HEK293 (cell line): ENCODE data around the gene SH3TC1.

Experiments
- BCL11A ChIP-seq: fragments of 450-650 bp; formaldehyde crosslinking; IDR thresholded peaks from 2 replicates; pipeline ENCODE4 v1.5.1; 2016; ENCODE audit warnings: low read depth, missing biosample characterization, missing genetic modification characterization
- GLIS1 ChIP-seq: fragments of 450-650 bp; formaldehyde crosslinking; IDR thresholded peaks from 2 replicates; pipeline ENCODE4 v1.5.1; 2016; ENCODE audit warnings: missing biosample characterization, missing genetic modification characterization
- IKZF3 ChIP-seq: fragments of 450-650 bp; IDR thresholded peaks from 2 replicates; pipeline ENCODE4 v1.5.0; 2018; ENCODE audit warnings: missing biosample characterization, mild to moderate bottlenecking, missing genetic modification characterization, moderate library complexity
- SP2 ChIP-seq: fragments of 450-650 bp; formaldehyde crosslinking; IDR thresholded peaks from 2 replicates; pipeline ENCODE4 v1.5.1; 2016; ENCODE audit warnings: missing biosample characterization, missing genetic modification characterization
- ZBTB48 ChIP-seq: fragments of 450-650 bp; formaldehyde crosslinking; IDR thresholded peaks from 2 replicates; pipeline ENCODE4 v1.5.1; 2016; ENCODE audit warnings: missing biosample characterization, missing genetic modification characterization
- ZEB2 ChIP-seq: fragments of 450-650 bp; formaldehyde crosslinking; IDR thresholded peaks from 2 replicates; pipeline ENCODE4 v1.5.1; 2016; ENCODE audit warnings: missing biosample characterization, missing genetic modification characterization
- ZFP69B ChIP-seq: fragments of 450-650 bp; formaldehyde crosslinking; IDR thresholded peaks from 2 replicates; pipeline ENCODE4 v1.5.1; 2016; ENCODE audit warnings: missing biosample characterization, missing genetic modification characterization
- ZNF112 ChIP-seq: fragments of 450-650 bp; formaldehyde crosslinking; IDR thresholded peaks from 2 replicates; pipeline ENCODE4 v1.5.0; 2017; ENCODE audit warnings: missing biosample characterization, missing genetic modification characterization
- ZNF121 ChIP-seq: fragments of 450-650 bp; formaldehyde crosslinking; IDR thresholded peaks from 2 replicates; pipeline ENCODE4 v1.5.1; 2016; ENCODE audit warnings: missing biosample characterization, missing genetic modification characterization
- ZNF16 ChIP-seq: fragments of 450-650 bp; formaldehyde crosslinking; IDR thresholded peaks from 2 replicates; pipeline ENCODE4 v1.5.1; 2016; ENCODE audit warnings: low read depth, missing biosample characterization, missing genetic modification characterization
- ZNF169 ChIP-seq: fragments of 450-650 bp; formaldehyde crosslinking; IDR thresholded peaks from 2 replicates; pipeline ENCODE4 v1.5.1; 2016; ENCODE audit warnings: missing biosample characterization, missing genetic modification characterization
- ZNF202 ChIP-seq: fragments of 450-650 bp; formaldehyde crosslinking; IDR thresholded peaks from 2 replicates; pipeline ENCODE4 v1.5.1; 2016; ENCODE audit warnings: missing biosample characterization, missing genetic modification characterization, borderline replicate concordance
- ZNF211 ChIP-seq: fragments of 450-650 bp; formaldehyde crosslinking; IDR thresholded peaks from 2 replicates; pipeline ENCODE4 v1.5.1; 2016; ENCODE audit warnings: low read depth, missing biosample characterization, missing genetic modification characterization
- ZNF23 ChIP-seq: fragments of 450-650 bp; formaldehyde crosslinking; IDR thresholded peaks from 2 replicates; pipeline ENCODE4 v1.5.1; 2016; ENCODE audit warnings: missing biosample characterization, missing genetic modification characterization, borderline replicate concordance
- ZNF24 ChIP-seq: fragments of 450-650 bp; formaldehyde crosslinking; IDR thresholded peaks from 2 replicates; pipeline ENCODE4 v1.5.1; 2016; ENCODE audit warnings: missing biosample characterization, missing genetic modification characterization
- ZNF274 ChIP-seq, 2 experiments: fragments of 200-500 bp in 1 of 2; fragments of 450-650 bp in 1 of 2; sonication (Bioruptor generic) in 1 of 2; formaldehyde crosslinking in 1 of 2; IDR thresholded peaks; 2 replicates each; pipeline versions ENCODE4 v1.5.1 to v1.6.1; 2014 to 2016; ENCODE audit warnings: borderline replicate concordance in 1 of 2, inconsistent platforms in 1 of 2, low read length in 1 of 2, missing biosample characterization in 1 of 2, missing genetic modification characterization in 1 of 2
- ZNF354C ChIP-seq: fragments of 450-650 bp; formaldehyde crosslinking; IDR thresholded peaks from 2 replicates; pipeline ENCODE4 v1.5.1; 2016; ENCODE audit warnings: missing biosample characterization, missing genetic modification characterization, low read depth, borderline replicate concordance
- ZNF37A ChIP-seq: fragments of 450-650 bp; IDR thresholded peaks from 2 replicates; pipeline ENCODE4 v1.5.1; 2018; ENCODE audit warnings: missing biosample characterization, missing genetic modification characterization
- ZNF416 ChIP-seq: fragments of 450-650 bp; formaldehyde crosslinking; IDR thresholded peaks from 2 replicates; pipeline ENCODE4 v1.5.1; 2016; ENCODE audit warnings: missing biosample characterization, missing genetic modification characterization
- ZNF473 ChIP-seq: fragments of 450-650 bp; formaldehyde crosslinking; IDR thresholded peaks from 2 replicates; pipeline ENCODE4 v1.5.1; 2017; ENCODE audit warnings: missing biosample characterization, missing genetic modification characterization
- ZNF571 ChIP-seq: fragments of 450-650 bp; formaldehyde crosslinking; IDR thresholded peaks from 2 replicates; pipeline ENCODE4 v1.5.0; 2017; ENCODE audit warnings: missing biosample characterization, missing genetic modification characterization
- ZNF600 ChIP-seq: fragments of 450-650 bp; formaldehyde crosslinking; IDR thresholded peaks from 2 replicates; pipeline ENCODE4 v1.5.1; 2016; ENCODE audit warnings: missing biosample characterization, missing genetic modification characterization
- ZNF624 ChIP-seq: fragments of 450-650 bp; formaldehyde crosslinking; IDR thresholded peaks from 2 replicates; pipeline ENCODE4 v1.5.1; 2017; ENCODE audit warnings: missing biosample characterization, missing genetic modification characterization
- ZNF701 ChIP-seq: fragments of 450-650 bp; formaldehyde crosslinking; IDR thresholded peaks from 2 replicates; pipeline ENCODE4 v1.5.1; 2016; ENCODE audit warnings: missing biosample characterization, missing genetic modification characterization
- ZNF776 ChIP-seq: fragments of 450-650 bp; formaldehyde crosslinking; IDR thresholded peaks from 2 replicates; pipeline ENCODE4 v1.5.0; 2017; ENCODE audit warnings: missing biosample characterization, missing genetic modification characterization, borderline replicate concordance
- ZNF837 ChIP-seq: fragments of 450-650 bp; formaldehyde crosslinking; IDR thresholded peaks from 2 replicates; pipeline ENCODE4 v1.5.1; 2016; ENCODE audit warnings: missing biosample characterization, missing genetic modification characterization
- ZSCAN16 ChIP-seq: fragments of 450-650 bp; formaldehyde crosslinking; IDR thresholded peaks from 2 replicates; pipeline ENCODE4 v1.5.1; 2016; ENCODE audit warnings: missing biosample characterization, missing genetic modification characterization
- ZXDB ChIP-seq: fragments of 450-650 bp; formaldehyde crosslinking; IDR thresholded peaks from 2 replicates; pipeline ENCODE4 v1.5.1; 2016; ENCODE audit warnings: missing biosample characterization, missing genetic modification characterization
- TF ChIP-seq, protein P1 (sequence below): fragments of 450-650 bp; formaldehyde crosslinking; IDR thresholded peaks from 2 replicates; pipeline ENCODE4 v1.5.1; 2016; ENCODE audit warnings: missing biosample characterization, missing genetic modification characterization
- TF ChIP-seq, protein P2 (sequence below): fragments of 450-650 bp; formaldehyde crosslinking; IDR thresholded peaks from 2 replicates; pipeline ENCODE4 v1.5.1; 2017; ENCODE audit warnings: missing biosample characterization, missing genetic modification characterization
- TF ChIP-seq, protein P3 (sequence below): fragments of 450-650 bp; formaldehyde crosslinking; IDR thresholded peaks from 2 replicates; pipeline ENCODE4; 2016; ENCODE audit warnings: missing biosample characterization, missing genetic modification characterization
- TF ChIP-seq, protein P4 (sequence below): fragments of 450-650 bp; formaldehyde crosslinking; conservative IDR thresholded peaks from 2 replicates; pipeline ENCODE4 v1.5.1; 2016; ENCODE audit warnings: low read depth, missing biosample characterization, missing genetic modification characterization
- TF ChIP-seq, protein P5 (sequence below): fragments of 450-650 bp; formaldehyde crosslinking; IDR thresholded peaks from 2 replicates; pipeline ENCODE4 v1.5.1; 2016; ENCODE audit warnings: missing biosample characterization, missing genetic modification characterization

The SH3TC1 gene

DNA sequence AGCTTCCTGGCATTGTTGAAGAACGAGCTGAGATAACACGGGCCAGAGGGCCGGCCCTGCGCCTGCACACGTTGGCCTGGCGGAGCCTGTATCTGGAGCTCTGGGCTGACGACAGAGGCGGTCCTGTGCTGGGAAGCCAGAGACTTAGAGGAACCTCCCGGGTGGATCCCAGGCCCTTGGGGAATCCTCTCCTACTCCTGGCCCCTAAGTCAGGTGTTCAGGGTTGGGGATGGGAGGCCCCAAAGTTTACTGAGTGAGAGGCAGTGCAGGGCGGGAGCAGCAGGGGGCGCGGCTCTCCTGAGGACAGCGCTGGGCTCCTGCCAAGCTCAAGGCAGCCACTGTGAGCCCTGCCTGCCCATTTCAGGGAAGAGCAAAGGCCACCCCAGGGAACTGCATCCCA lies 68.0 kb downstream of the SH3TC1 start (continued):
- TF ChIP-seq ZEB2 (tag by site-specific recombination) (no peak), IKZF3 (tag by site-specific recombination) (0 out of 2 replicates have a peak, but pooled peaks have one; percentile 40), ZNF776 (tag by site-specific recombination) (no peak), ZSCAN16 (tag by site-specific recombination) (no peak), ZNF473 (tag by site-specific recombination) (no peak), ZNF624 (tag by site-specific recombination) (no peak), ZNF37A (tag by site-specific recombination) (no peak), ZNF16 (no peak), ZNF571 (tag by site-specific recombination) (no peak), ZNF837 (tag by site-specific recombination) (no peak), GLIS1 (tag by site-specific recombination) (peak; percentile 81), SP2 (tag by site-specific recombination) (peak; percentile 13; the same call in 1 of the 2 replicates), ZNF121 (tag by site-specific recombination) (no peak), ZNF169 (tag by site-specific recombination) (no peak), ZNF354C (tag by site-specific recombination) (no peak), ZFP69B (tag by site-specific recombination) (no peak), ZNF112 (tag by site-specific recombination) (no peak), ZNF701 (no peak), ZBTB48 (tag by site-specific recombination) (peak; percentile 85; the same call in 1 of the 2 replicates), ZNF416 (tag by site-specific recombination) (no peak), ZNF24 (no peak), ZNF211 (tag by site-specific recombination) (no peak), BCL11A (tag by site-specific recombination) (no peak), ZNF202 (tag by site-specific recombination) (no peak), ZNF600 (tag by site-specific recombination) (no peak), ZXDB (tag by site-specific recombination) (no peak), ZNF274 (IDR thresholded peaks at IDR 0.05; ENCODE audit: low read length) (no peak), ZNF274 (tag by site-specific recombination; IDR thresholded peaks at IDR 0.05; ENCODE audit: borderline replicate concordance) (no peak), ZNF23 (no peak)
- TF ChIP-seq, protein P1, sequence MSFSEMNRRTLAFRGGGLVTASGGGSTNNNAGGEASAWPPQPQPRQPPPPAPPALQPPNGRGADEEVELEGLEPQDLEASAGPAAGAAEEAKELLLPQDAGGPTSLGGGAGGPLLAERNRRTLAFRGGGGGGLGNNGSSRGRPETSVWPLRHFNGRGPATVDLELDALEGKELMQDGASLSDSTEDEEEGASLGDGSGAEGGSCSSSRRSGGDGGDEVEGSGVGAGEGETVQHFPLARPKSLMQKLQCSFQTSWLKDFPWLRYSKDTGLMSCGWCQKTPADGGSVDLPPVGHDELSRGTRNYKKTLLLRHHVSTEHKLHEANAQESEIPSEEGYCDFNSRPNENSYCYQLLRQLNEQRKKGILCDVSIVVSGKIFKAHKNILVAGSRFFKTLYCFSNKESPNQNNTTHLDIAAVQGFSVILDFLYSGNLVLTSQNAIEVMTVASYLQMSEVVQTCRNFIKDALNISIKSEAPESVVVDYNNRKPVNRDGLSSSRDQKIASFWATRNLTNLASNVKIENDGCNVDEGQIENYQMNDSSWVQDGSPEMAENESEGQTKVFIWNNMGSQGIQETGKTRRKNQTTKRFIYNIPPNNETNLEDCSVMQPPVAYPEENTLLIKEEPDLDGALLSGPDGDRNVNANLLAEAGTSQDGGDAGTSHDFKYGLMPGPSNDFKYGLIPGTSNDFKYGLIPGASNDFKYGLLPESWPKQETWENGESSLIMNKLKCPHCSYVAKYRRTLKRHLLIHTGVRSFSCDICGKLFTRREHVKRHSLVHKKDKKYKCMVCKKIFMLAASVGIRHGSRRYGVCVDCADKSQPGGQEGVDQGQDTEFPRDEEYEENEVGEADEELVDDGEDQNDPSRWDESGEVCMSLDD (tag by site-specific recombination): no peak
- TF ChIP-seq, protein P2, sequence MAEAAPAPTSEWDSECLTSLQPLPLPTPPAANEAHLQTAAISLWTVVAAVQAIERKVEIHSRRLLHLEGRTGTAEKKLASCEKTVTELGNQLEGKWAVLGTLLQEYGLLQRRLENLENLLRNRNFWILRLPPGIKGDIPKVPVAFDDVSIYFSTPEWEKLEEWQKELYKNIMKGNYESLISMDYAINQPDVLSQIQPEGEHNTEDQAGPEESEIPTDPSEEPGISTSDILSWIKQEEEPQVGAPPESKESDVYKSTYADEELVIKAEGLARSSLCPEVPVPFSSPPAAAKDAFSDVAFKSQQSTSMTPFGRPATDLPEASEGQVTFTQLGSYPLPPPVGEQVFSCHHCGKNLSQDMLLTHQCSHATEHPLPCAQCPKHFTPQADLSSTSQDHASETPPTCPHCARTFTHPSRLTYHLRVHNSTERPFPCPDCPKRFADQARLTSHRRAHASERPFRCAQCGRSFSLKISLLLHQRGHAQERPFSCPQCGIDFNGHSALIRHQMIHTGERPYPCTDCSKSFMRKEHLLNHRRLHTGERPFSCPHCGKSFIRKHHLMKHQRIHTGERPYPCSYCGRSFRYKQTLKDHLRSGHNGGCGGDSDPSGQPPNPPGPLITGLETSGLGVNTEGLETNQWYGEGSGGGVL (tag by site-specific recombination): no peak
- TF ChIP-seq, protein P3, sequence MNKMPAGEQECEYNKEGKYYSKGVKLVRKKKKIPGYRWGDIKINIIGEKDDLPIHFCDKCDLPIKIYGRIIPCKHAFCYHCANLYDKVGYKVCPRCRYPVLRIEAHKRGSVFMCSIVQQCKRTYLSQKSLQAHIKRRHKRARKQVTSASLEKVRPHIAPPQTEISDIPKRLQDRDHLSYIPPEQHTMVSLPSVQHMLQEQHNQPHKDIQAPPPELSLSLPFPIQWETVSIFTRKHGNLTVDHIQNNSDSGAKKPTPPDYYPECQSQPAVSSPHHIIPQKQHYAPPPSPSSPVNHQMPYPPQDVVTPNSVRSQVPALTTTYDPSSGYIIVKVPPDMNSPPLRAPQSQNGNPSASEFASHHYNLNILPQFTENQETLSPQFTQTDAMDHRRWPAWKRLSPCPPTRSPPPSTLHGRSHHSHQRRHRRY (tag by site-specific recombination): no peak
- TF ChIP-seq, protein P4, sequence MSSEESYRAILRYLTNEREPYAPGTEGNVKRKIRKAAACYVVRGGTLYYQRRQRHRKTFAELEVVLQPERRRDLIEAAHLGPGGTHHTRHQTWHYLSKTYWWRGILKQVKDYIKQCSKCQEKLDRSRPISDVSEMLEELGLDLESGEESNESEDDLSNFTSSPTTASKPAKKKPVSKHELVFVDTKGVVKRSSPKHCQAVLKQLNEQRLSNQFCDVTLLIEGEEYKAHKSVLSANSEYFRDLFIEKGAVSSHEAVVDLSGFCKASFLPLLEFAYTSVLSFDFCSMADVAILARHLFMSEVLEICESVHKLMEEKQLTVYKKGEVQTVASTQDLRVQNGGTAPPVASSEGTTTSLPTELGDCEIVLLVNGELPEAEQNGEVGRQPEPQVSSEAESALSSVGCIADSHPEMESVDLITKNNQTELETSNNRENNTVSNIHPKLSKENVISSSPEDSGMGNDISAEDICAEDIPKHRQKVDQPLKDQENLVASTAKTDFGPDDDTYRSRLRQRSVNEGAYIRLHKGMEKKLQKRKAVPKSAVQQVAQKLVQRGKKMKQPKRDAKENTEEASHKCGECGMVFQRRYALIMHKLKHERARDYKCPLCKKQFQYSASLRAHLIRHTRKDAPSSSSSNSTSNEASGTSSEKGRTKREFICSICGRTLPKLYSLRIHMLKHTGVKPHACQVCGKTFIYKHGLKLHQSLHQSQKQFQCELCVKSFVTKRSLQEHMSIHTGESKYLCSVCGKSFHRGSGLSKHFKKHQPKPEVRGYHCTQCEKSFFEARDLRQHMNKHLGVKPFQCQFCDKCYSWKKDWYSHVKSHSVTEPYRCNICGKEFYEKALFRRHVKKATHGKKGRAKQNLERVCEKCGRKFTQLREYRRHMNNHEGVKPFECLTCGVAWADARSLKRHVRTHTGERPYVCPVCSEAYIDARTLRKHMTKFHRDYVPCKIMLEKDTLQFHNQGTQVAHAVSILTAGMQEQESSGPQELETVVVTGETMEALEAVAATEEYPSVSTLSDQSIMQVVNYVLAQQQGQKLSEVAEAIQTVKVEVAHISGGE (tag by site-specific recombination): no peak
- TF ChIP-seq, protein P5, sequence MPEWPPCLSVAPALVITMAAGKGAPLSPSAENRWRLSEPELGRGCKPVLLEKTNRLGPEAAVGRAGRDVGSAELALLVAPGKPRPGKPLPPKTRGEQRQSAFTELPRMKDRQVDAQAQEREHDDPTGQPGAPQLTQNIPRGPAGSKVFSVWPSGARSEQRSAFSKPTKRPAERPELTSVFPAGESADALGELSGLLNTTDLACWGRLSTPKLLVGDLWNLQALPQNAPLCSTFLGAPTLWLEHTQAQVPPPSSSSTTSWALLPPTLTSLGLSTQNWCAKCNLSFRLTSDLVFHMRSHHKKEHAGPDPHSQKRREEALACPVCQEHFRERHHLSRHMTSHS (tag by site-specific recombination): no peak
